A549 (cell line): ENCODE measurements around the gene LGR4. TPM values are rescaled to one million over a fixed set of nuclear protein-coding genes. Genes with fewer than 3 reads are reported as not detected.
A peak's percentile ranks its signal among the peaks of the same experiment; 100 is the strongest.

Experiments used
- ATAC-seq, 2 experiments: fragments of 200-7000 bp in 1 of 2; fragments of >200 bp in 1 of 2; cut with Nextera tagmentation in 1 of 2; cut with Tn5 transposase in 1 of 2; 3 replicates each; pipeline versions ENCODE4 v1.8.0 to v1.9.1; 2018 to 2020; ENCODE audit warnings: mild to moderate bottlenecking in 1 of 2, moderate library complexity in 1 of 2
- CTCF ChIA-PET: fragments of 300-600 bp; sonication (Branson Sonifier 250); formaldehyde crosslinking; extraction: SDS; loops from one replicate; lab custom pipeline; 2021; ENCODE audit warnings: antibody characterized with exemption, inconsistent platforms; lab: Yijun Ruan, JAX
- POLR2A ChIA-PET: fragments of 350-600 bp; formaldehyde crosslinking; extraction: SDS; loops from one replicate; lab custom pipeline; 2021; ENCODE audit warnings: antibody characterized with exemption, inconsistent platforms; lab: Yijun Ruan, JAX
- DNase-seq, 2 experiments: peaks; one replicate each; pipeline versions ENCODE4 v3.0.0 to v3.0.0-alpha.2; 2011 to 2016; ENCODE audit warnings: low read depth in 1 of 2, low spot score in 1 of 2
- FAIRE-seq: peaks from 2 replicates; lab custom pipeline; 2011; peaks lifted over from hg19 to GRCh38; lab: Jason Lieb, UNC
- H3K27ac ChIP-seq, 2 experiments: fragments of >200 bp; sonication (Bioruptor Twin); formaldehyde crosslinking; 3 replicates each; pipeline ENCODE4 v1.5.1; 2016 to 2017
- H3K4me1 ChIP-seq: fragments of >200 bp; sonication (Bioruptor Twin); formaldehyde crosslinking; 3 replicates; pipeline ENCODE4 v1.6.1; 2016
- H3K4me2 ChIP-seq: fragments of >200 bp; sonication (Bioruptor Twin); formaldehyde crosslinking; 3 replicates; pipeline ENCODE4 v1.6.1; 2016
- H3K4me3 ChIP-seq: fragments of >200 bp; sonication (Bioruptor Twin); formaldehyde crosslinking; 3 replicates; pipeline ENCODE4 v1.5.1; 2016
- H3K9me3 ChIP-seq: fragments of >200 bp; sonication (Bioruptor Twin); formaldehyde crosslinking; 3 replicates; pipeline ENCODE4 v1.6.1; 2016
- BCL3 ChIP-seq: fragments of >200 bp; sonication (Bioruptor Twin); formaldehyde crosslinking; IDR thresholded peaks from 3 replicates; pipeline ENCODE4 v1.6.1; 2016
- CHD2 ChIP-seq: fragments of 150-350 bp; IDR thresholded peaks from 2 replicates; pipeline ENCODE4 v1.6.1; 2014; ENCODE audit warnings: low read length; ENCODE audit not compliant: partially characterized antibody
- E2F6 ChIP-seq: IDR thresholded peaks from 2 replicates; pipeline ENCODE4 v1.6.1; 2012; ENCODE audit warnings: low read depth, borderline replicate concordance
- EHF ChIP-seq: fragments of 250-450 bp; sonication (Bioruptor Pico); IDR thresholded peaks from 2 replicates; pipeline ENCODE4 v1.5.0; 2020; ENCODE audit warnings: mild to moderate bottlenecking
- ELK1 ChIP-seq: fragments of 150-350 bp; IDR thresholded peaks from 2 replicates; pipeline ENCODE4 v1.6.1; 2014; ENCODE audit warnings: low read depth, mild to moderate bottlenecking, low read length
- FOSB ChIP-seq: fragments of 250-450 bp; sonication (Bioruptor Pico); IDR thresholded peaks from 2 replicates; pipeline ENCODE4 v1.5.0; 2020; ENCODE audit warnings: mild to moderate bottlenecking, moderate library complexity
- FOSL2 ChIP-seq, 2 experiments: fragments of 450-650 bp in 1 of 2; fragments of >200 bp in 1 of 2; sonication (Bioruptor Twin) in 1 of 2; formaldehyde crosslinking; IDR thresholded peaks; 2 replicates each; pipeline versions ENCODE4 v1.5.0 to v1.6.1; 2016 to 2020; ENCODE audit warnings: mild to moderate bottlenecking in 1 of 2, moderate library complexity in 1 of 2
- HDAC2 ChIP-seq: fragments of 200-600 bp; sonication (generic); IDR thresholded peaks from 2 replicates; pipeline ENCODE4 v1.6.1; 2016
- HEYL ChIP-seq: fragments of 250-450 bp; sonication (Bioruptor Pico); IDR thresholded peaks from 2 replicates; pipeline ENCODE4 v1.8.0; 2021; ENCODE audit warnings: mild to moderate bottlenecking, moderate library complexity
- HMGXB4 ChIP-seq: fragments of 250-450 bp; sonication (Bioruptor Pico); IDR thresholded peaks from 2 replicates; pipeline ENCODE4 v1.5.0; 2021; ENCODE audit warnings: mild to moderate bottlenecking, moderate library complexity, borderline replicate concordance
- HOXB13 ChIP-seq: fragments of 250-450 bp; sonication (Bioruptor Pico); IDR thresholded peaks from 2 replicates; pipeline ENCODE4 v1.5.0; 2020; ENCODE audit warnings: low read depth, mild to moderate bottlenecking, moderate library complexity
- JUN ChIP-seq, 2 experiments: fragments of >200 bp; sonication (Bioruptor Twin); formaldehyde crosslinking; IDR thresholded peaks; 2 replicates in 1 of 2; 3 replicates in 1 of 2; pipeline ENCODE4 v1.6.1; 2016 to 2017
- KDM5A ChIP-seq: fragments of 200-600 bp; sonication (generic); IDR thresholded peaks from 2 replicates; pipeline ENCODE4 v1.6.1; 2016; ENCODE audit warnings: antibody characterized with exemption, mild to moderate bottlenecking
- MAFK ChIP-seq: fragments of 450-650 bp; IDR thresholded peaks from 2 replicates; pipeline ENCODE4 v1.6.1; 2014; ENCODE audit not compliant: partially characterized antibody
- MAZ ChIP-seq: fragments of 150-350 bp; IDR thresholded peaks from 2 replicates; pipeline ENCODE4 v1.6.1; 2014; ENCODE audit warnings: antibody characterized with exemption, low read depth, low read length, borderline replicate concordance
- MYC ChIP-seq: IDR thresholded peaks from 2 replicates; pipeline ENCODE4 v1.6.1; 2012; ENCODE audit warnings: mild to moderate bottlenecking, inconsistent platforms, low read length, improper control_type of control experiment, borderline replicate concordance
- NPAS2 ChIP-seq: fragments of 250-450 bp; sonication (Bioruptor Pico); IDR thresholded peaks from 2 replicates; pipeline ENCODE4 v1.8.0; 2022; ENCODE audit warnings: mild to moderate bottlenecking, moderate library complexity, borderline replicate concordance
- PBX3 ChIP-seq: IDR thresholded peaks from 2 replicates; pipeline ENCODE4 v1.6.1; 2012
- POLR2A ChIP-seq: IDR thresholded peaks from 2 replicates; pipeline ENCODE4 v1.6.1; 2012; ENCODE audit warnings: mild to moderate bottlenecking, low read length
- POLR2AphosphoS2 ChIP-seq: conservative IDR thresholded peaks from 2 replicates; pipeline ENCODE4 v1.6.1; 2012; ENCODE audit warnings: low read length, improper control_type of control experiment, inconsistent platforms
- RFX5 ChIP-seq: fragments of 450-650 bp; IDR thresholded peaks from 2 replicates; pipeline ENCODE4 v1.7.1; 2014; ENCODE audit warnings: antibody characterized with exemption, mild to moderate bottlenecking, moderate library complexity
- SREBF2 ChIP-seq: fragments of 450-650 bp; IDR thresholded peaks from 2 replicates; pipeline ENCODE4 v1.6.1; 2014; ENCODE audit warnings: mild to moderate bottlenecking, moderate library complexity
- TP53 ChIP-seq: fragments of 250-450 bp; sonication (Bioruptor Pico); IDR thresholded peaks from 2 replicates; pipeline ENCODE4 v1.5.0; 2021; ENCODE audit warnings: mild to moderate bottlenecking, moderate library complexity
- USF2 ChIP-seq: fragments of 450-650 bp; IDR thresholded peaks from 2 replicates; pipeline ENCODE4 v1.6.1; 2014; ENCODE audit warnings: antibody characterized with exemption
- ZFP36 ChIP-seq: fragments of 450-650 bp; IDR thresholded peaks from 2 replicates; pipeline ENCODE4 v1.6.1; 2014; ENCODE audit warnings: borderline replicate concordance; ENCODE audit not compliant: partially characterized antibody
- ZSCAN20 ChIP-seq: fragments of 250-450 bp; sonication (Bioruptor Pico); IDR thresholded peaks from 2 replicates; pipeline ENCODE4 v1.8.0; 2022; ENCODE audit warnings: mild to moderate bottlenecking, moderate library complexity
- WGBS: methylation state at CpG from one replicate; pipeline ENCODE4 v1.1.6; 2017; ENCODE audit errors: missing lambda C conversion rate; 5-methylcytosine and 5-hydroxymethylcytosine counted together
- polyA plus RNA-seq, 4 experiments: library from polyadenylated mRNA; depleted of rRNA in 3 of 4; stranded (reverse); fragments of >200 nt; fragmentation: RNase III in 1 of 4; extraction: RNeasy Plus Mini Kit Qiagen cat#74134 plus additional on column Dnase treatment in 1 of 4; gene quantifications; 2 replicates in 3 of 4; 3 replicates in 1 of 4; pipeline ENCODE4 v1.2.3, GENCODE V29; 2011 to 2017

The LGR4 gene
- polyA plus RNA-seq, 2 of the 4 experiments (the other 2 are of a cell fraction) = 41.2 to 130 TPM

GRCh38 chr11:27375370-27375769 is 97.2 kb downstream of the LGR4 start (continued):
- TF ChIP-seq PBX3 (no peak), ZSCAN20 (CRISPR knock-in tag) (no peak), FOSB (CRISPR knock-in tag) (no peak), HDAC2 (no peak), USF2 (no peak), POLR2A (no peak), TP53 (CRISPR knock-in tag) (no peak), JUN (IDR thresholded peaks at IDR 0.05) (no peak), MAFK (no peak), RFX5 (no peak)

- ATAC-seq = peak in 1 of 2 experiments; percentile 16; a peak in 1 of 6 replicates
- Histone ChIP-seq H3K4me2 (peak overlapping the region; percentile 48), H3K4me1 (peaks cover 34% of the 10 kb centered on the region), H3K27ac (peak overlapping the region in 1 of 2 experiments; percentile 28; a peak in 3 of 6 replicates), H3K4me3 (no peak overlapping the region), H3K9me3 (no peaks in the 10 kb centered on the region)
- no peak for TF ChIP-seq EHF (CRISPR knock-in tag)
- TF ChIP-seq RFX5 = no peak
- no peak for TF ChIP-seq MAFK
- TF ChIP-seq MYC = no peak
- TF ChIP-seq HEYL = no peak
- TF ChIP-seq POLR2AphosphoS2 = no peak
- no peak for TF ChIP-seq KDM5A
- TF ChIP-seq BCL3 = no peak
- no peak for TF ChIP-seq ELK1
- TF ChIP-seq SREBF2 = no peak
- TF ChIP-seq FOSL2 (IDR thresholded peaks at IDR 0.05) = no peak
- TF ChIP-seq FOSL2 (CRISPR knock-in tag; IDR thresholded peaks at IDR 0.05) = no peak
- TF ChIP-seq HOXB13 (CRISPR knock-in tag) = no peak
- no peak for TF ChIP-seq CHD2
- TF ChIP-seq MAZ = no peak
- no peak for TF ChIP-seq E2F6
- no peak for TF ChIP-seq HMGXB4 (CRISPR knock-in tag)
- TF ChIP-seq NPAS2 (CRISPR knock-in tag) = no peak
- TF ChIP-seq FOSB (CRISPR knock-in tag) = no peak
- no peak for TF ChIP-seq ZFP36
- CTCF ChIA-PET = interaction anchor here (1.1 to 1.6 kb wide), 5 partner anchors 7 to 215 kb away, joined by 3 to 4 read pairs (median 3); no protein-coding TSS in a partner anchor
- no peak for FAIRE-seq
- no peak for DNase-seq
- WGBS = 38% methylated on average over 6 of the region's 6 CpGs
- POLR2A ChIA-PET = interaction anchor here (1.2 kb wide), 1 partner anchor 11 kb away, joined by 4 read pairs; the partner anchor contains the start of gene CCDC34
Observed at GRCh38 chr11:27373856-27374602, 98.6 kb downstream of the LGR4 start.
